Naive thymus-derived CD4-positive, alpha-beta T cell (primary cell): ENCODE data around the gene PRORP. TPM values are rescaled to one million over a fixed set of nuclear protein-coding genes. Genes with fewer than 3 reads are reported as not detected.

ENCODE experiments used
- ATAC-seq: fragments of 150-1000 bp; cut with Tn5 transposase; 2 replicates; pipeline ENCODE4 v1.10.0; 2021; ENCODE audit warnings: mild to moderate bottlenecking, moderate library complexity
- CTCF ChIA-PET: fragments of 350-600 bp; sonication (Branson Sonifier 250); formaldehyde crosslinking; loops from one replicate; lab custom pipeline; 2021; ENCODE audit warnings: antibody characterized with exemption; lab: Charles Lee
- POLR2A ChIA-PET: fragments of 350-600 bp; sonication (Branson Sonifier 250); formaldehyde crosslinking; loops from one replicate; lab custom pipeline; 2021; ENCODE audit warnings: antibody characterized with exemption, inconsistent platforms; lab: Charles Lee
- DNase-seq, 9 donors: peaks; one replicate each; pipeline versions ENCODE4 v3.0.0 to v3.0.0-alpha.2; 2020 to 2022; ENCODE audit warnings: mixed read lengths in 1 of 9
- H3K27ac ChIP-seq: one replicate; pipeline ENCODE4 v1.7.0; 2013; ENCODE audit warnings: mild to moderate bottlenecking, low read depth, low read length, moderate library complexity
- H3K27me3 ChIP-seq, 2 donors: one replicate each; pipeline ENCODE4 v1.7.0; 2013; ENCODE audit warnings: low read length in 2 of 2, mild to moderate bottlenecking in 2 of 2, moderate library complexity in 2 of 2; ENCODE audit not compliant: control insufficient read depth in 2 of 2, insufficient read depth in 2 of 2
- H3K36me3 ChIP-seq, 3 experiments: 1 replicate in 2 of 3; 2 replicates in 1 of 3; pipeline ENCODE4 v1.7.0; 2013; ENCODE audit warnings: low read length in 3 of 3, mild to moderate bottlenecking in 3 of 3, moderate library complexity in 1 of 3; ENCODE audit not compliant: insufficient read depth in 3 of 3, control insufficient read depth in 2 of 3
- H3K4me1 ChIP-seq, 2 donors: one replicate each; pipeline ENCODE4 v1.7.0; 2013; ENCODE audit warnings: low read length in 2 of 2, mild to moderate bottlenecking in 2 of 2, moderate library complexity in 1 of 2; ENCODE audit not compliant: control insufficient read depth in 2 of 2, insufficient read depth in 2 of 2
- H3K4me3 ChIP-seq: 2 replicates; pipeline ENCODE4 v1.7.0; 2013; ENCODE audit warnings: mild to moderate bottlenecking, low read length
- H3K9me3 ChIP-seq, 3 experiments: 1 replicate in 2 of 3; 2 replicates in 1 of 3; pipeline ENCODE4 v1.7.0; 2013; ENCODE audit warnings: low read length in 3 of 3; ENCODE audit not compliant: control insufficient read depth in 2 of 3
- H3K27ac Mint-ChIP-seq, 9 donors: one replicate each; pipeline ENCODE4 v1.8.0; 2020 to 2022; ENCODE audit warnings: mixed read lengths in 9 of 9, mild to moderate bottlenecking in 8 of 9, moderate library complexity in 5 of 9, inconsistent platforms in 2 of 9
- H3K27me3 Mint-ChIP-seq, 5 donors: one replicate each; pipeline ENCODE4 v1.8.0; 2021 to 2022; ENCODE audit warnings: mixed read lengths in 5 of 5, mild to moderate bottlenecking in 1 of 5
- H3K36me3 Mint-ChIP-seq, 5 donors: one replicate each; pipeline ENCODE4 v1.8.0; 2020 to 2022; ENCODE audit warnings: mixed read lengths in 5 of 5, mild to moderate bottlenecking in 3 of 5, inconsistent platforms in 1 of 5
- H3K4me1 Mint-ChIP-seq, 7 donors: one replicate each; pipeline ENCODE4 v1.8.0; 2020 to 2022; ENCODE audit warnings: mixed read lengths in 7 of 7, mild to moderate bottlenecking in 3 of 7, inconsistent platforms in 1 of 7
- H3K4me3 Mint-ChIP-seq, 10 donors: one replicate each; pipeline ENCODE4 v1.8.0; 2020 to 2022; ENCODE audit warnings: mild to moderate bottlenecking in 10 of 10, mixed read lengths in 10 of 10, moderate library complexity in 6 of 10, inconsistent platforms in 2 of 10
- H3K9me3 Mint-ChIP-seq, 11 donors: one replicate each; pipeline ENCODE4 v1.8.0; 2020 to 2022; ENCODE audit warnings: mixed read lengths in 11 of 11, mild to moderate bottlenecking in 4 of 11, inconsistent platforms in 1 of 11, moderate library complexity in 1 of 11
- intact Hi-C, 2 donors: fragments of 100-400 bp; cut with micrococcal nuclease; formaldehyde crosslinking; loops; one replicate each; pipeline ENCODE4 v1.15.1; 2023
- polyA plus RNA-seq, 2 donors: library from polyadenylated mRNA; unstranded; fragments of 300-500 nt; fragmentation: Illumina TruSeq; gene quantifications; one replicate each; pipeline ENCODE4 v1.2.3, GENCODE V29; 2021
- total RNA-seq, 6 experiments: library from RNA in 5 of 6; stranded (reverse) in 5 of 6; gene quantifications; 1 replicate in 5 of 6; 2 replicates in 1 of 6; pipeline ENCODE4 v1.2.3 and lab custom pipeline; 2021 to 2026

Gene PRORP
- total and polyA plus RNA-seq, 7 experiments from 2014 or later, result 31.2 to 77.3 (median 39.6) TPM

- H3K27me3 ChIP-seq, result no peaks in the 10 kb centered on the region
- intact Hi-C loops, result no loop called here
- H3K36me3 ChIP-seq, result peaks cover 0 to 7% (median 4%) of the 10 kb centered on the region in 3 experiments
- no peak for ATAC-seq
- no peaks in the 10 kb centered on the region for H3K27me3 Mint-ChIP-seq
- ChIA-PET CTCF (interaction anchor here (0.8 to 1.1 kb wide), 3 partner anchors 147 to 259 kb away, joined by 3 read pairs; no protein-coding TSS in a partner anchor), POLR2A (interaction anchor here (0.5 to 0.7 kb wide), 2 partner anchors 172 to 250 kb away, joined by 3 read pairs; no protein-coding TSS in a partner anchor)
- peaks cover 9 to 11% of the 10 kb centered on the region in 2 donors for H3K4me1 ChIP-seq
- no peak for DNase-seq
- H3K4me1 Mint-ChIP-seq, result peaks cover 16 to 58% (median 48%) of the 10 kb centered on the region in 7 donors
- H3K36me3 Mint-ChIP-seq, result peaks cover 2 to 39% (median 25%) of the 10 kb centered on the region in 5 donors
- H3K4me3 Mint-ChIP-seq, result peak overlapping the region in 1 of 10 donors; percentile 27
- H3K4me3 ChIP-seq, result no peak overlapping the region
- peaks cover 0 to 2% (median 0%) of the 10 kb centered on the region in 11 donors for H3K9me3 Mint-ChIP-seq
- no peaks in the 10 kb centered on the region for H3K9me3 ChIP-seq
- H3K27ac ChIP-seq, result no peak overlapping the region
- peak overlapping the region in 4 of 9 donors; percentile 44 to 77 (median 64) for H3K27ac Mint-ChIP-seq
These were observed 31.7 kb downstream of the PRORP start for GRCh38 chr14:35154016-35154415.

- peaks cover 9 to 15% of the 10 kb centered on the region in 2 donors for H3K4me1 ChIP-seq
- peaks cover 0 to 21% (median 8%) of the 10 kb centered on the region in 3 experiments for H3K36me3 ChIP-seq
- Mint-ChIP-seq H3K9me3 (peaks cover 0 to 2% (median 0%) of the 10 kb centered on the region in 11 donors), H3K27ac (peak overlapping the region; percentile 42 to 90 (median 74)), H3K27me3 (no peaks in the 10 kb centered on the region), H3K4me3 (peak overlapping the region in 8 of 10 donors; percentile 2 to 61 (median 40)), H3K36me3 (peaks cover 10 to 44% (median 36%) of the 10 kb centered on the region in 5 donors), H3K4me1 (peaks cover 21 to 69% (median 46%) of the 10 kb centered on the region in 7 donors)
- H3K4me3 ChIP-seq, result no peak overlapping the region
- H3K27me3 ChIP-seq, result no peaks in the 10 kb centered on the region
- peak; percentile 34 for ATAC-seq
- POLR2A ChIA-PET, result interaction anchor here (0.7 kb wide), 2 partner anchors 128 to 275 kb away, joined by 3 read pairs; no protein-coding TSS in a partner anchor
- CTCF ChIA-PET, result interaction anchor here (0.6 kb wide), 1 partner anchor 75 kb away, joined by 4 read pairs; no protein-coding TSS in a partner anchor
- intact Hi-C loops, result loop anchor here (5.0 kb wide), 2 partner anchors 34 to 46 kb away; partner anchors contain the start of genes PPP2R3C (in 1 of the 2) and PRORP (in 1 of the 2)
- H3K27ac ChIP-seq, result peak overlapping the region; percentile 23
- DNase-seq, result peak in 1 of 9 donors; percentile 8
- H3K9me3 ChIP-seq, result no peaks in the 10 kb centered on the region
These were observed 33.6 kb downstream of the PRORP start for GRCh38 chr14:35155962-35156361.

GRCh38 chr14:35158491-35158890 lies 36.1 kb downstream of the PRORP start:
- Histone ChIP-seq H3K36me3 (peaks cover 0 to 21% (median 8%) of the 10 kb centered on the region in 3 experiments), H3K4me3 (no peak overlapping the region), H3K9me3 (no peaks in the 10 kb centered on the region), H3K4me1 (peaks cover 9 to 18% of the 10 kb centered on the region in 2 donors), H3K27me3 (no peaks in the 10 kb centered on the region), H3K27ac (no peak overlapping the region)
- Mint-ChIP-seq H3K36me3 (peaks cover 10 to 42% (median 26%) of the 10 kb centered on the region in 5 donors), H3K27me3 (no peaks in the 10 kb centered on the region), H3K4me3 (no peak overlapping the region), H3K27ac (peak overlapping the region in 1 of 9 donors; percentile 44), H3K9me3 (no peaks in the 10 kb centered on the region), H3K4me1 (peaks cover 24 to 77% (median 58%) of the 10 kb centered on the region in 7 donors)
- intact Hi-C loops, result loop anchor here (5.0 kb wide), 2 partner anchors 36 to 44 kb away; partner anchors contain the start of genes PPP2R3C (in 1 of the 2) and PRORP (in 1 of the 2)
- ATAC-seq, result no peak
- CTCF ChIA-PET, result interaction anchor here (0.5 kb wide), 1 partner anchor 319 kb away, joined by 4 read pairs; no protein-coding TSS in a partner anchor
- POLR2A ChIA-PET, result no interaction called here
- DNase-seq, result no peak

GRCh38 chr14:35158951-35159653 lies 36.8 kb downstream of the PRORP start:
- Histone ChIP-seq H3K27me3 (no peaks in the 10 kb centered on the region), H3K36me3 (peaks cover 0 to 21% (median 8%) of the 10 kb centered on the region in 3 experiments), H3K4me1 (peaks cover 9 to 18% of the 10 kb centered on the region in 2 donors), H3K9me3 (no peaks in the 10 kb centered on the region), H3K4me3 (no peak overlapping the region), H3K27ac (no peak overlapping the region)
- no peak for ATAC-seq
- Mint-ChIP-seq H3K27ac (peak overlapping the region in 3 of 9 donors; percentile 2 to 43 (median 7)), H3K9me3 (no peaks in the 10 kb centered on the region), H3K4me1 (peaks cover 22 to 73% (median 57%) of the 10 kb centered on the region in 7 donors), H3K27me3 (no peaks in the 10 kb centered on the region), H3K4me3 (no peak overlapping the region), H3K36me3 (peaks cover 10 to 44% (median 27%) of the 10 kb centered on the region in 5 donors)
- CTCF ChIA-PET, result interaction anchor here (0.5 kb wide), 1 partner anchor 319 kb away, joined by 4 read pairs; no protein-coding TSS in a partner anchor
- intact Hi-C loops, result loop anchor here (5.0 kb wide), 2 partner anchors 37 to 43 kb away; partner anchors contain the start of genes PPP2R3C (in 1 of the 2) and PRORP (in 1 of the 2)
- no peak for DNase-seq
- POLR2A ChIA-PET, result no interaction called here

- peaks cover 16 to 65% (median 49%) of the 10 kb centered on the region in 7 donors for H3K4me1 Mint-ChIP-seq
- ChIA-PET CTCF (no interaction called here), POLR2A (no interaction called here)
- peak overlapping the region in 1 of 9 donors; percentile 64 for H3K27ac Mint-ChIP-seq
- peaks cover 10 to 50% (median 30%) of the 10 kb centered on the region in 5 donors for H3K36me3 Mint-ChIP-seq
- intact Hi-C loops, result loop anchor here (5.0 kb wide), 2 partner anchors 38 to 42 kb away; partner anchors contain the start of genes PPP2R3C (in 1 of the 2) and PRORP (in 1 of the 2)
- Histone ChIP-seq H3K9me3 (no peaks in the 10 kb centered on the region), H3K27me3 (no peaks in the 10 kb centered on the region), H3K4me3 (no peak overlapping the region), H3K27ac (no peak overlapping the region), H3K36me3 (peaks cover 0 to 21% (median 8%) of the 10 kb centered on the region in 3 experiments), H3K4me1 (peaks cover 5 to 18% of the 10 kb centered on the region in 2 donors)
- no peak for DNase-seq
- no peak for ATAC-seq
- no peak overlapping the region for H3K4me3 Mint-ChIP-seq
- no peaks in the 10 kb centered on the region for H3K27me3 Mint-ChIP-seq
- no peaks in the 10 kb centered on the region for H3K9me3 Mint-ChIP-seq
These were observed 37.5 kb downstream of the PRORP start for GRCh38 chr14:35159742-35160409.

GRCh38 chr14:35161231-35161630 lies 38.9 kb downstream of the PRORP start:
- no peaks in the 10 kb centered on the region for H3K27me3 ChIP-seq
- H3K36me3 ChIP-seq, result peaks cover 0 to 21% (median 8%) of the 10 kb centered on the region in 3 experiments
- ChIA-PET POLR2A (interaction anchor here (0.7 kb wide), 1 partner anchor 69 kb away, joined by 3 read pairs; no protein-coding TSS in a partner anchor), CTCF (interaction anchor here (0.5 kb wide), 1 partner anchor 11 kb away, joined by 3 read pairs; no protein-coding TSS in a partner anchor)
- Mint-ChIP-seq H3K36me3 (peaks cover 10 to 58% (median 32%) of the 10 kb centered on the region in 5 donors), H3K27ac (peak overlapping the region in 2 of 9 donors; percentile 60 to 73), H3K27me3 (no peaks in the 10 kb centered on the region), H3K9me3 (no peaks in the 10 kb centered on the region), H3K4me1 (peaks cover 9 to 52% (median 37%) of the 10 kb centered on the region in 7 donors), H3K4me3 (peak overlapping the region in 1 of 10 donors; percentile 38)
- H3K27ac ChIP-seq, result no peak overlapping the region
- intact Hi-C loops, result no loop called here
- peaks cover 4 to 11% of the 10 kb centered on the region in 2 donors for H3K4me1 ChIP-seq
- no peak overlapping the region for H3K4me3 ChIP-seq
- DNase-seq (no peak), ATAC-seq (peak; percentile 69)
- no peaks in the 10 kb centered on the region for H3K9me3 ChIP-seq
